LNCaP clone FGC (cell line): ENCODE results near the gene TXLNB.

Experiments
- DNase-seq: peaks from one replicate; pipeline ENCODE4 v3.0.0-alpha.2; 2011; ENCODE audit warnings: low read depth
- H3K4me3 ChIP-seq: 2 replicates; pipeline ENCODE4 v1.5.1; 2011; ENCODE audit warnings: mild to moderate bottlenecking, low read depth, low read length, control low read depth
- TF ChIP-seq, protein P1 (sequence below): IDR thresholded peaks from 2 replicates; pipeline ENCODE4 v1.5.1; 2012; ENCODE audit warnings: mild to moderate bottlenecking; ENCODE audit not compliant: control insufficient read depth, insufficient read depth; ENCODE audit errors: extremely low read depth

The TXLNB gene

GRCh38 chr6:139291813-139292619, at the start of gene TXLNB:
Gene TXLNB (minus strand): TSS chr6:139291998. CDS start chr6:139288899, 3,099 bp downstream.
- TF ChIP-seq, protein P1, sequence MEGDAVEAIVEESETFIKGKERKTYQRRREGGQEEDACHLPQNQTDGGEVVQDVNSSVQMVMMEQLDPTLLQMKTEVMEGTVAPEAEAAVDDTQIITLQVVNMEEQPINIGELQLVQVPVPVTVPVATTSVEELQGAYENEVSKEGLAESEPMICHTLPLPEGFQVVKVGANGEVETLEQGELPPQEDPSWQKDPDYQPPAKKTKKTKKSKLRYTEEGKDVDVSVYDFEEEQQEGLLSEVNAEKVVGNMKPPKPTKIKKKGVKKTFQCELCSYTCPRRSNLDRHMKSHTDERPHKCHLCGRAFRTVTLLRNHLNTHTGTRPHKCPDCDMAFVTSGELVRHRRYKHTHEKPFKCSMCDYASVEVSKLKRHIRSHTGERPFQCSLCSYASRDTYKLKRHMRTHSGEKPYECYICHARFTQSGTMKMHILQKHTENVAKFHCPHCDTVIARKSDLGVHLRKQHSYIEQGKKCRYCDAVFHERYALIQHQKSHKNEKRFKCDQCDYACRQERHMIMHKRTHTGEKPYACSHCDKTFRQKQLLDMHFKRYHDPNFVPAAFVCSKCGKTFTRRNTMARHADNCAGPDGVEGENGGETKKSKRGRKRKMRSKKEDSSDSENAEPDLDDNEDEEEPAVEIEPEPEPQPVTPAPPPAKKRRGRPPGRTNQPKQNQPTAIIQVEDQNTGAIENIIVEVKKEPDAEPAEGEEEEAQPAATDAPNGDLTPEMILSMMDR = no peak
- no peak within 1 kb of the TSS for H3K4me3 ChIP-seq
- no peak for DNase-seq

DNA sequence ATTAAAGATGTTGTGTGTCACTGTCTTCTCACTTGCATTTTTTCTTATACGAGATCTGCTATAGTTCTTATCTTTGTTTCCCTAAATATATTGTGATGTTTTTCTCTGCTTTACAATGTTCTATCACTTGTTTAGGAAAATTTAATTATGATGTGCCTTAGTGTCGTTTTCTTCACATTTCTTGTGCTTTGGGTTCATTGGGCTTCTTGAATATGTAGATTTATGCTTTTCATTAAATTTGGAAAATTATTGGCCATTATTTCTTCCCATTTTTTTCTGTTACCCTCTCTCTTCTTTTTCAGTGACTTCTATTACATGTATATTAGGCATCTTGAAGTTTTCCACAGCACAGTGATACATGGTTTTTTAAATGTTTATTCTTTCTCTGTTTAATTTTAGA, 49.3 kb upstream of the TXLNB start:
- H3K4me3 ChIP-seq = no peak overlapping the region
- no peak for DNase-seq
- TF ChIP-seq, protein P1 = no peak

DNA sequence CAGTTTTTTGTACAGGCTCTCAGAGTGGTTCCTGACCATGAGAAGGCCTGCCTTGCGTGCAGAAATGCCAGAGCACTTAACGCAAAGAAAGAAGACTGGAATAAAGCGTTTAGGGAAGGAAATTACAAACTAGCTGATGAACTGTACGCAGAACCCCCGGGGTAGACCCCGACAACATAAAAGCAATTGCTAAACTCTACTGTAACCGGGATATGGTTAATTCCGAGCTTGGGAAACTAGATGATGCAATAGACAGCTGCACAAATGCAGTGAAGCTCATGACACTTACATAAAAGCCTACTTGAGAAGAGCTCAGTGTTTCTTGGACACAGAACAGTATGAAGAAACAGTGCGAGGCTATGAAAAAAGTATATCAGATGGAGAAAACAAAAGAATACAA, 47.0 kb upstream of the TXLNB start:
- H3K4me3 ChIP-seq = no peak overlapping the region
- TF ChIP-seq, protein P1 = no peak
- no peak for DNase-seq

DNA sequence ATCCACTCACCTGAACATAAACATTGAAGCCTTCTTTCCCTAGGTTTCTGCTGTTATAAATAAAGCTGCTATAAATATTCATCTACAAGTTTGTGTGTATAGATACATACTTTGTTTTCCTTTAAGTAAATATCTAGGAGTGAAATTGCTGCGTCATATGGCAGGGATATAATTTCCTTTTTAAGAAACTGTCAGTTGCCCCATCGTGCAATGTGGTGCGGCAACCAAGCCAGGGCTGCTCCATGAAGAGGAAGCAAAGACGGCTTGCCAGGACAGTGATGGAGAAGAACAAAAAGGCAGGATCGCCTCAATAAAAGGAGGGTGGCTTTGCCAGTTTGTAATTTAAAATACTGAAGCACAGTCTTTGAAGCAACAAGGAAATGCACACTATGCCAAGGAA, 46.0 kb upstream of the TXLNB start:
- TF ChIP-seq, protein P1 = no peak
- no peak for DNase-seq

GRCh38 chr6:139337001-139337400, 45.2 kb upstream of the TXLNB start:
- TF ChIP-seq, protein P1 = no peak
- no peak overlapping the region for H3K4me3 ChIP-seq
- no peak for DNase-seq

More for the DNA sequence above, 46.0 kb upstream of the TXLNB start:
- no peak overlapping the region for H3K4me3 ChIP-seq

DNA sequence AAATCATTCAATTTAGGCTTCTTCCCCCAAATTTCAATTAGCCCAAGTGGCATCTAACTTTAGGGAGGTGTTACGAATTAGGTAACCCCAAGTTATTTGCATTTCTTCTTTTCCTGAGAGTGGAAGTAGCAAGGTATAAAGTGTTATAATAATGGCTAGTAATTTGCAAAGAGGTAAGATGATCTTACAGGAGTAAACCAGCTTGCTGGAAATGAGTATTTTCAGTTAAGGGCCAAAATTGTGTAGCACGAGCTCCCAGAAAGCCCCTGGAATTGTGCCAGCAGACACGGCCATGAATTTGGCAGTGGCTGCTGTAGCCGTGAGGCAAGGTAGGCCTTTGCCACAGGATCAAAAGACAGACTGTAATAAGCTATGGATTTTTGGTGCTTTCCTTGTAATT, 44.7 kb upstream of the TXLNB start:
- DNase-seq = no peak
- no peak overlapping the region for H3K4me3 ChIP-seq
- TF ChIP-seq, protein P1 = no peak
